Naive thymus-derived CD4-positive, alpha-beta T cell (primary cell): ENCODE measurements around the gene DTNB. TPM values are rescaled to one million over a fixed set of nuclear protein-coding genes. Genes with fewer than 3 reads are reported as not detected.

Experiments
- ATAC-seq: fragments of 150-1000 bp; cut with Tn5 transposase; 2 replicates; pipeline ENCODE4 v1.10.0; 2021; ENCODE audit warnings: mild to moderate bottlenecking, moderate library complexity
- CTCF ChIA-PET: fragments of 350-600 bp; sonication (Branson Sonifier 250); formaldehyde crosslinking; loops from one replicate; lab custom pipeline; 2021; ENCODE audit warnings: antibody characterized with exemption; lab: Charles Lee
- POLR2A ChIA-PET: fragments of 350-600 bp; sonication (Branson Sonifier 250); formaldehyde crosslinking; loops from one replicate; lab custom pipeline; 2021; ENCODE audit warnings: antibody characterized with exemption, inconsistent platforms; lab: Charles Lee
- DNase-seq, 9 donors: peaks; one replicate each; pipeline versions ENCODE4 v3.0.0 to v3.0.0-alpha.2; 2020 to 2022; ENCODE audit warnings: mixed read lengths in 1 of 9
- H3K27ac ChIP-seq: one replicate; pipeline ENCODE4 v1.7.0; 2013; ENCODE audit warnings: mild to moderate bottlenecking, low read depth, low read length, moderate library complexity
- H3K27me3 ChIP-seq, 2 donors: one replicate each; pipeline ENCODE4 v1.7.0; 2013; ENCODE audit warnings: low read length in 2 of 2, mild to moderate bottlenecking in 2 of 2, moderate library complexity in 2 of 2; ENCODE audit not compliant: control insufficient read depth in 2 of 2, insufficient read depth in 2 of 2
- H3K36me3 ChIP-seq, 3 experiments: 1 replicate in 2 of 3; 2 replicates in 1 of 3; pipeline ENCODE4 v1.7.0; 2013; ENCODE audit warnings: low read length in 3 of 3, mild to moderate bottlenecking in 3 of 3, moderate library complexity in 1 of 3; ENCODE audit not compliant: insufficient read depth in 3 of 3, control insufficient read depth in 2 of 3
- H3K4me1 ChIP-seq, 2 donors: one replicate each; pipeline ENCODE4 v1.7.0; 2013; ENCODE audit warnings: low read length in 2 of 2, mild to moderate bottlenecking in 2 of 2, moderate library complexity in 1 of 2; ENCODE audit not compliant: control insufficient read depth in 2 of 2, insufficient read depth in 2 of 2
- H3K4me3 ChIP-seq: 2 replicates; pipeline ENCODE4 v1.7.0; 2013; ENCODE audit warnings: mild to moderate bottlenecking, low read length
- H3K9me3 ChIP-seq, 3 experiments: 1 replicate in 2 of 3; 2 replicates in 1 of 3; pipeline ENCODE4 v1.7.0; 2013; ENCODE audit warnings: low read length in 3 of 3; ENCODE audit not compliant: control insufficient read depth in 2 of 3
- H3K27ac Mint-ChIP-seq, 9 donors: one replicate each; pipeline ENCODE4 v1.8.0; 2020 to 2022; ENCODE audit warnings: mixed read lengths in 9 of 9, mild to moderate bottlenecking in 8 of 9, moderate library complexity in 5 of 9, inconsistent platforms in 2 of 9
- H3K27me3 Mint-ChIP-seq, 5 donors: one replicate each; pipeline ENCODE4 v1.8.0; 2021 to 2022; ENCODE audit warnings: mixed read lengths in 5 of 5, mild to moderate bottlenecking in 1 of 5
- H3K36me3 Mint-ChIP-seq, 5 donors: one replicate each; pipeline ENCODE4 v1.8.0; 2020 to 2022; ENCODE audit warnings: mixed read lengths in 5 of 5, mild to moderate bottlenecking in 3 of 5, inconsistent platforms in 1 of 5
- H3K4me1 Mint-ChIP-seq, 7 donors: one replicate each; pipeline ENCODE4 v1.8.0; 2020 to 2022; ENCODE audit warnings: mixed read lengths in 7 of 7, mild to moderate bottlenecking in 3 of 7, inconsistent platforms in 1 of 7
- H3K4me3 Mint-ChIP-seq, 10 donors: one replicate each; pipeline ENCODE4 v1.8.0; 2020 to 2022; ENCODE audit warnings: mild to moderate bottlenecking in 10 of 10, mixed read lengths in 10 of 10, moderate library complexity in 6 of 10, inconsistent platforms in 2 of 10
- H3K9me3 Mint-ChIP-seq, 11 donors: one replicate each; pipeline ENCODE4 v1.8.0; 2020 to 2022; ENCODE audit warnings: mixed read lengths in 11 of 11, mild to moderate bottlenecking in 4 of 11, inconsistent platforms in 1 of 11, moderate library complexity in 1 of 11
- intact Hi-C, 2 donors: fragments of 100-400 bp; cut with micrococcal nuclease; formaldehyde crosslinking; loops; one replicate each; pipeline ENCODE4 v1.15.1; 2023
- polyA plus RNA-seq, 2 donors: library from polyadenylated mRNA; unstranded; fragments of 300-500 nt; fragmentation: Illumina TruSeq; gene quantifications; one replicate each; pipeline ENCODE4 v1.2.3, GENCODE V29; 2021
- total RNA-seq, 6 experiments: library from RNA in 5 of 6; stranded (reverse) in 5 of 6; gene quantifications; 1 replicate in 5 of 6; 2 replicates in 1 of 6; pipeline ENCODE4 v1.2.3 and lab custom pipeline; 2021 to 2026

The DTNB gene
- total and polyA plus RNA-seq, 7 experiments from 2014 or later, result 17.0 to 56.2 (median 33.1) TPM

DNA sequence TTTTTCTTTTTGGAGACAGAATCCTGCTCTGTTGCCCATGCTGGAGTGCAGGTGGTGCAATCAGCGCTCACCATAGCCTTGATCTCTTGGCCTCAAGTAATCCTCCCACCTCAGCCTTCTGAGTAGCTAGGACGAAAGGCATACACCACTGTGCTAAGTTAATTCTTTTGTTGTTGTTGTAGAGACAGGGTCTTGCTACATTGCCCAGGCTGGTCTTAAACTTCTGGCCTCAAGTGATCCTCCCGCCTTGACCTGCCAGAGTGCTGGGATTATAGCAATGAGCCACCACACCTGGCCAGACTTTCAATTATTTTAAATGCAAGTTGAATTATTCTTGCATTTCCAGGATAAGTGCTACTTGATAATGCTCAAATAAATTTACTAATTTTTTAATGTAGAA lies 126.5 kb downstream of the DTNB start:
- Histone ChIP-seq H3K4me1 (no peaks in the 10 kb centered on the region), H3K27me3 (no peaks in the 10 kb centered on the region), H3K9me3 (no peaks in the 10 kb centered on the region), H3K36me3 (no peaks in the 10 kb centered on the region), H3K27ac (no peak overlapping the region), H3K4me3 (no peak overlapping the region)
- no peak overlapping the region for H3K27ac Mint-ChIP-seq
- H3K9me3 Mint-ChIP-seq, result no peaks in the 10 kb centered on the region
- peaks cover 0 to 9% (median 0%) of the 10 kb centered on the region in 7 donors for H3K4me1 Mint-ChIP-seq
- peaks cover 0 to 20% (median 0%) of the 10 kb centered on the region in 5 donors for H3K36me3 Mint-ChIP-seq
- no peak overlapping the region for H3K4me3 Mint-ChIP-seq
- DNase-seq, result no peak
- CTCF ChIA-PET, result no interaction called here
- intact Hi-C loops, result no loop called here
- no peak for ATAC-seq
- POLR2A ChIA-PET, result interaction anchor here (0.6 kb wide), 1 partner anchor 280 kb away, joined by 3 read pairs; no protein-coding TSS in a partner anchor
- no peaks in the 10 kb centered on the region for H3K27me3 Mint-ChIP-seq

DNA sequence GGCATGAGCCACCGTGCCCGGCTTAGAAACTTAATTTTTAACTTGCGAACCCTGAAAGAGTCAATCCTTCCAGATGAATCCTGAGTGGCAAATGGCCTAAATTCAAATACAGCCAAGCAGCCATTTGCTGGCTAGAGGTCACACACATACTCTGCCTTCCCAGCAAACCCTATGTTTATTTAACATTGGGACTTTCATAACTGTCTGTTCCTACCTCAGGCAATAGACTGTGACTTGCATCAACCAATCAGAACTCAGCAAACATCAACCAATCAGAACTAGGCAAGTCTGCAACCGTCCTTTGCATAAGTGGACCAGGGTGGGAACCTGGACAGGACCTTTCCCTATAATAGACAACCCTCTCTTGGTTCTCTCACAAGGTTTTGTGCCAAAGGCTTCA lies 127.5 kb downstream of the DTNB start:
- H3K4me1 Mint-ChIP-seq, result peaks cover 0 to 9% (median 0%) of the 10 kb centered on the region in 7 donors
- CTCF ChIA-PET, result no interaction called here

DNA sequence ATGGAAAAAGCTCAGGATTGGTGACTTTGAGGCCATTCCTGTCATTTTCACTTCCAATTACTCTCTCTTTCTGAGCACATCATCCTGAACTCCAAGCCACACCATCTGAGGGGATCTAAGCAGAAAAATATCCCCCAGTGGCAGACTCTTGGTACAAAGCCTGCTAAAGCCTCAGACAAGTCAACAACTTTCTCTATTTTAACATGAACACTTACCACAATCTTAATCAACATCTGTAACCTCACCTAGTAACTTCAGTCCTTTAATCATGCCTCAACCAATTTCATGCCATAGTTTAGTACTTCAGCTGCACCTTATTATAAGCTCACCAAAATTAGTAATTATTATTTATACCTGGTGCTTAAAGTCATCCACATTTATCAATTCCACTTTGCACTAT lies 128.9 kb downstream of the DTNB start:
- H3K27me3 ChIP-seq, result no peaks in the 10 kb centered on the region
- Mint-ChIP-seq H3K9me3 (no peaks in the 10 kb centered on the region), H3K27me3 (no peaks in the 10 kb centered on the region), H3K27ac (no peak overlapping the region), H3K36me3 (peaks cover 0 to 13% (median 0%) of the 10 kb centered on the region in 5 donors), H3K4me3 (no peak overlapping the region), H3K4me1 (peaks cover 0 to 9% (median 0%) of the 10 kb centered on the region in 7 donors)
- ChIA-PET CTCF (no interaction called here), POLR2A (no interaction called here)
- no peaks in the 10 kb centered on the region for H3K36me3 ChIP-seq
- no peak overlapping the region for H3K27ac ChIP-seq
- intact Hi-C loops, result no loop called here
- no peaks in the 10 kb centered on the region for H3K9me3 ChIP-seq
- H3K4me3 ChIP-seq, result no peak overlapping the region
- ATAC-seq (no peak), DNase-seq (no peak)
- no peaks in the 10 kb centered on the region for H3K4me1 ChIP-seq

More for the DNA sequence above, 127.5 kb downstream of the DTNB start:
- Mint-ChIP-seq H3K36me3 (peaks cover 0 to 15% (median 0%) of the 10 kb centered on the region in 5 donors), H3K4me3 (no peak overlapping the region), H3K27ac (no peak overlapping the region), H3K9me3 (no peaks in the 10 kb centered on the region), H3K27me3 (no peaks in the 10 kb centered on the region)
- POLR2A ChIA-PET, result interaction anchor here (0.6 kb wide), 1 partner anchor 279 kb away, joined by 3 read pairs; no protein-coding TSS in a partner anchor
- no peak overlapping the region for H3K27ac ChIP-seq
- intact Hi-C loops, result no loop called here
- no peaks in the 10 kb centered on the region for H3K36me3 ChIP-seq
- no peak for ATAC-seq
- H3K4me3 ChIP-seq, result no peak overlapping the region
- no peaks in the 10 kb centered on the region for H3K9me3 ChIP-seq
- H3K27me3 ChIP-seq, result no peaks in the 10 kb centered on the region
- H3K4me1 ChIP-seq, result no peaks in the 10 kb centered on the region
- no peak for DNase-seq

DNA sequence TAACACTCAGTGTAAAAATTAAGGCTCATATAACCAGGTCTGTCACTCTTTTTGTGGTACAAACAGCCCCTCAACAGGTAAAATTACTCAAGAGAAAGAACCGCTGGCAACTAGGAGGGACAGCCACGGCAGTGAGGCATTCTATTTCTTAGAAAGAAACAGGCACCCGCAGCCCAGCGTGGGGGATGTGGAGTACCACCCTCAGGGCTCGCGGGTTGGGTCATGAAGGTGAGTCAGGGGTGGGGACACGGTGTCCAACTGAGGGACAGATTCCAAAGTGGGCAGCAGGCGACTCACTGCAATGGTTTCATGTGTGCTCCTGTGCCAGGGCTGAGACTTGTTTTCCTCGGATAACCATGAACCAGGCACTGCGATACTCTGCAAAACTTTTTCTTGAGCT lies 129.4 kb downstream of the DTNB start:
- Histone ChIP-seq H3K4me3 (no peak overlapping the region), H3K9me3 (no peaks in the 10 kb centered on the region), H3K4me1 (no peaks in the 10 kb centered on the region), H3K27me3 (no peaks in the 10 kb centered on the region), H3K27ac (no peak overlapping the region), H3K36me3 (no peaks in the 10 kb centered on the region)
- H3K27me3 Mint-ChIP-seq, result no peaks in the 10 kb centered on the region
- H3K9me3 Mint-ChIP-seq, result no peaks in the 10 kb centered on the region
- H3K36me3 Mint-ChIP-seq, result peaks cover 0 to 13% (median 0%) of the 10 kb centered on the region in 5 donors
- no peak overlapping the region for H3K27ac Mint-ChIP-seq
- H3K4me3 Mint-ChIP-seq, result no peak overlapping the region
- ChIA-PET CTCF (no interaction called here), POLR2A (no interaction called here)
- H3K4me1 Mint-ChIP-seq, result peaks cover 0 to 9% (median 0%) of the 10 kb centered on the region in 7 donors
- ATAC-seq, result no peak
- intact Hi-C loops, result no loop called here
- DNase-seq, result no peak

DNA sequence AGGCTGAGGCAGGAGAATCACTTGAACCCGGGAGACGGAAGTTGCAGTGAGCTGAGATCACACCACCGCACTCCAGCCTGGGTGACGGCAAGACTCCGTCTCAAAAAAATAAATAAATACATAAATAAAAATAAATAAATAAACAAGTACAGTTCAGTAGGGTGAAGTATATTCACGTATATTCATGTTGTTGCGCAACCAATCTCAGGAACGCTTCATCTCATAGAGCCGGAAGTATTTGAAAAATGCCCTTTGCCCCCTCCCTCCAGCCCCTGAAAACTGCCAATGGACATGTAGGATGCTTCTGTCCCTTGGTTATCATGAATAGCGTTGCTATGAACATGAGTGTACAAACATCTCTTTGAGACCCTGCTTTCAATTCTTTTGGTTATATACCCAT lies 132.0 kb downstream of the DTNB start:
- no peaks in the 10 kb centered on the region for H3K27me3 ChIP-seq
- H3K36me3 Mint-ChIP-seq, result peaks cover 0 to 16% (median 7%) of the 10 kb centered on the region in 5 donors
- no peak overlapping the region for H3K4me3 ChIP-seq
- H3K9me3 Mint-ChIP-seq, result no peaks in the 10 kb centered on the region
- CTCF ChIA-PET, result no interaction called here
- ATAC-seq (no peak), DNase-seq (no peak)
- H3K4me3 Mint-ChIP-seq, result no peak overlapping the region
- no peaks in the 10 kb centered on the region for H3K4me1 ChIP-seq
- H3K27ac ChIP-seq, result no peak overlapping the region
- intact Hi-C loops, result no loop called here
- H3K27ac Mint-ChIP-seq, result no peak overlapping the region
- peaks cover 0 to 3% (median 0%) of the 10 kb centered on the region in 7 donors for H3K4me1 Mint-ChIP-seq
- no peaks in the 10 kb centered on the region for H3K36me3 ChIP-seq
- no peaks in the 10 kb centered on the region for H3K27me3 Mint-ChIP-seq
- POLR2A ChIA-PET, result no interaction called here
- H3K9me3 ChIP-seq, result no peaks in the 10 kb centered on the region

DNA sequence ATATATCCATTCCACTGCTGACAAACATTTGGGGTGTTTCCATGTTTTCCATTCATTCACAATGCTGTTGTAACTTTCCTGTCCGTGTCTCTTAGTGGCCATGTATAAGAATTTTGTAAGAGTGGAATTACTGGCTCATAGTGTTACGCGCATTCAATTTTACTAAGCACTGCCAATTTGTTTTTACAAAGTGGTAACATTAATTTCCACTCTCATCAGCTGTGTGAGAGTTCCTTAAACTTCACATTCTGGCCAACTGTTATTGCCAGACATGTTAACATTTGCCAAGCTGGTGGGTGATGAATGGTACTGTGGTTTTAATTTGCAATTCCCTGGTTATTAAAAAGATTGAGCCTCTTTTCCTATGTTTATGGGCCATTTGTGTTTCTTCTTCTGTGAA lies 134.2 kb downstream of the DTNB start:
- H3K4me3 Mint-ChIP-seq, result no peak overlapping the region

DNA sequence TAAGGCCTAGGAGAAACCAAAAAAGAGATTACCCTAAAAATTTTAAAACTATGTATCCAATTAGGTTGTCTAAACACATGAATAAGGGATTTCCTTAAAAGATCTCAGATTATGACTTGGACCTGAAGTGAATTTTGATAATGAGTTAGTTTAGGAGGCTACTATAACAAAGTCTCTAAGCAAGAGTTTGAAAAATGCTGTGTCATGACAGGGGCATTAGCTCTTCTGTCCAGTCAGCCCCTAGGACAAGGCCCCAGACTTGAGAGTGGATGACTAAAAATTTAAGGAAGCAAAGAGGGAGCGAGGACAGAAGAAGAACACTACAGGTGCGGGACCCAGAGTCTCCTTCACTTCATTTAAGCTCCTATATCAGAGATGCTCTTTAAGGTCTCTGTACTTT lies 135.9 kb downstream of the DTNB start:
- intact Hi-C loops, result no loop called here
- H3K27me3 ChIP-seq, result no peaks in the 10 kb centered on the region
- H3K27ac ChIP-seq, result no peak overlapping the region
- peaks cover 0 to 6% (median 0%) of the 10 kb centered on the region in 3 experiments for H3K36me3 ChIP-seq
- Mint-ChIP-seq H3K27ac (no peak overlapping the region), H3K36me3 (peaks cover 0 to 14% (median 7%) of the 10 kb centered on the region in 5 donors), H3K27me3 (no peaks in the 10 kb centered on the region), H3K9me3 (no peaks in the 10 kb centered on the region), H3K4me3 (no peak overlapping the region), H3K4me1 (peaks cover 0 to 5% (median 0%) of the 10 kb centered on the region in 7 donors)
- no peaks in the 10 kb centered on the region for H3K9me3 ChIP-seq
- no peaks in the 10 kb centered on the region for H3K4me1 ChIP-seq
- CTCF ChIA-PET, result interaction anchor here (0.6 kb wide), 1 partner anchor 38 kb away, joined by 3 read pairs; no protein-coding TSS in a partner anchor
- ATAC-seq, result no peak
- POLR2A ChIA-PET, result no interaction called here
- no peak for DNase-seq
- no peak overlapping the region for H3K4me3 ChIP-seq

More for the DNA sequence above, 134.2 kb downstream of the DTNB start:
- Mint-ChIP-seq H3K9me3 (no peaks in the 10 kb centered on the region), H3K27ac (no peak overlapping the region), H3K36me3 (peaks cover 0 to 14% (median 7%) of the 10 kb centered on the region in 5 donors), H3K27me3 (no peaks in the 10 kb centered on the region), H3K4me1 (no peaks in the 10 kb centered on the region)
- intact Hi-C loops, result no loop called here
- CTCF ChIA-PET, result no interaction called here
- DNase-seq (no peak), ATAC-seq (no peak)
- Histone ChIP-seq H3K4me1 (no peaks in the 10 kb centered on the region), H3K9me3 (no peaks in the 10 kb centered on the region), H3K27ac (no peak overlapping the region), H3K27me3 (no peaks in the 10 kb centered on the region), H3K4me3 (no peak overlapping the region), H3K36me3 (peaks cover 0 to 6% (median 0%) of the 10 kb centered on the region in 3 experiments)
- POLR2A ChIA-PET, result no interaction called here
